ENCODE results near the gene COL6A2. TPM values are rescaled to one million over a fixed set of nuclear protein-coding genes. Genes with fewer than 3 reads are reported as not detected.

The COL6A2 gene
- total RNA-seq, 4 donors from 2014 or later, result 321 to 1,200 (median 948) TPM

GRCh38 chr21:46115441-46116188 is 17.7 kb downstream of the COL6A2 start:
- no peak for TF ChIP-seq POLR2A (IDR thresholded peaks at IDR 0.05)
- TF ChIP-seq CTCF (IDR thresholded peaks at IDR 0.05), result no peak
- Histone ChIP-seq H3K4me1 (peaks cover 0 to 7% of the 10 kb centered on the region in 2 donors), H3K9me3 (no peaks in the 10 kb centered on the region), H3K27me3 (no peaks in the 10 kb centered on the region), H3K4me3 (no peak overlapping the region), H3K27ac (peak overlapping the region in 1 of 2 donors; percentile 15), H3K36me3 (no peaks in the 10 kb centered on the region)
- DNase-seq, result peak; percentile 11 to 14
- intact Hi-C loops (cut with DNase I; ENCODE audit: low total_unique reads), result no loop called here

- TF ChIP-seq CTCF (IDR thresholded peaks at IDR 0.05) (no peak), POLR2A (IDR thresholded peaks at IDR 0.05) (no peak)
- Histone ChIP-seq H3K4me1 (peaks cover 0 to under 1% of the 10 kb centered on the region in 2 donors), H3K9me3 (no peaks in the 10 kb centered on the region), H3K27ac (peak overlapping the region in 1 of 2 donors; percentile 15), H3K36me3 (no peaks in the 10 kb centered on the region), H3K27me3 (no peaks in the 10 kb centered on the region), H3K4me3 (no peak overlapping the region)
- DNase-seq, result peak; percentile 14 to 16
- intact Hi-C loops (cut with DNase I; ENCODE audit: low total_unique reads), result no loop called here
Measured at GRCh38 chr21:46116189-46116775, 18.4 kb downstream of the COL6A2 start.

- intact Hi-C loops (cut with DNase I; ENCODE audit: low total_unique reads), result no loop called here
- no peaks in the 10 kb centered on the region for H3K36me3 ChIP-seq
- H3K4me1 ChIP-seq, result no peaks in the 10 kb centered on the region
- TF ChIP-seq CTCF (IDR thresholded peaks at IDR 0.05) (no peak), POLR2A (IDR thresholded peaks at IDR 0.05) (no peak)
- H3K27ac ChIP-seq, result peak overlapping the region in 1 of 2 donors; percentile 15
- no peaks in the 10 kb centered on the region for H3K9me3 ChIP-seq
- H3K27me3 ChIP-seq, result no peaks in the 10 kb centered on the region
- H3K4me3 ChIP-seq, result no peak overlapping the region
- DNase-seq, result peak; percentile 16 to 18
Measured at GRCh38 chr21:46116776-46117585, 19.1 kb downstream of the COL6A2 start.

- Histone ChIP-seq H3K27ac (peak overlapping the region in 1 of 2 donors; percentile 0), H3K36me3 (no peaks in the 10 kb centered on the region), H3K4me3 (no peak overlapping the region), H3K4me1 (no peaks in the 10 kb centered on the region), H3K27me3 (no peaks in the 10 kb centered on the region), H3K9me3 (no peaks in the 10 kb centered on the region)
- TF ChIP-seq POLR2A (IDR thresholded peaks at IDR 0.05), result no peak
- TF ChIP-seq CTCF (IDR thresholded peaks at IDR 0.05), result no peak
- intact Hi-C loops (cut with DNase I; ENCODE audit: low total_unique reads), result no loop called here
- peak; percentile 13 to 20 for DNase-seq
Measured at GRCh38 chr21:46117586-46118315, 19.8 kb downstream of the COL6A2 start.

All from uterus (tissue), 4 donors.